ENCODE measurements around the gene FLNA. TPM values are rescaled to one million over a fixed set of nuclear protein-coding genes. Genes with fewer than 3 reads are reported as not detected.

The FLNA gene
- total RNA-seq (1,000 to 10,000 TPM in 2 of 5 experiments, 100 to 1,000 TPM in 3; 440 to 1,423 (median 604) TPM), polyA plus RNA-seq (100 to 1,000 TPM in 1 of 2 donors, 10 to 100 TPM in 1; 96.0 to 333 TPM), total RNA-seq (1,371 reads per million, percentile 99 among the genes with 10 or more reads in this experiment)

GRCh38 chrX:154374313-154375155, at the start of gene FLNA:
FLNA (minus strand) TSS chrX:154374634; CDS start chrX:154371245, 3,389 bp downstream.
- Mint-ChIP-seq H3K36me3 (peaks cover 0 to 8% (median 0%) of the 10 kb centered on the region in 5 donors), H3K27me3 (no peaks in the 10 kb centered on the region), H3K4me1 (peaks cover 0 to 17% (median 7%) of the 10 kb centered on the region in 7 donors), H3K27ac (peak within 1 kb of the TSS in 2 of 9 donors; percentile 56 to 62), H3K9me3 (no peaks in the 10 kb centered on the region), H3K4me3 (peak within 1 kb of the TSS; percentile 53 to 85 (median 56))
- H3K27ac ChIP-seq (ENCODE audit: low read depth, low read length): peak within 1 kb of the TSS; percentile 48
- no peaks in the 10 kb centered on the region for H3K27me3 ChIP-seq (ENCODE audit: control insufficient read depth in 2 of 2, insufficient read depth in 2 of 2, low read length in 2 of 2)
- ATAC-seq (no peak), DNase-seq (peak in 1 of 9 donors; percentile 40)
- peaks cover 10 to 26% of the 10 kb centered on the region in 2 donors for H3K4me1 ChIP-seq (ENCODE audit: control insufficient read depth in 2 of 2, insufficient read depth in 2 of 2, low read length in 2 of 2)
- no peaks in the 10 kb centered on the region for H3K36me3 ChIP-seq (ENCODE audit: control insufficient read depth in 2 of 3, insufficient read depth in 3 of 3, low read length in 3 of 3)
- intact Hi-C loops (cut with micrococcal nuclease): loop anchor here (5.0 to 10.0 kb wide), 5 partner anchors 140 to 652 kb away; partner anchors contain the start of genes ARHGAP4 (in 2 of the 2), ABCD1 (in 1 of the 2), BCAP31 (in 1 of the 2) and FAM3A (in 1 of the 2)
- no peaks in the 10 kb centered on the region for H3K9me3 ChIP-seq (ENCODE audit: control insufficient read depth in 2 of 3, low read length in 3 of 3)
- CTCF ChIA-PET: interaction anchor here (1.0 to 2.0 kb wide), 7 partner anchors 9 to 161 kb away, joined by 3 to 13 read pairs (median 4); no protein-coding TSS in a partner anchor
- POLR2A ChIA-PET: interaction anchor here (0.9 to 2.1 kb wide), 7 partner anchors 9 to 157 kb away, joined by 3 to 14 read pairs (median 7); partner anchors contain the start of gene RPL10
- peak within 1 kb of the TSS; percentile 51 for H3K4me3 ChIP-seq (ENCODE audit: low read length)

- CTCF ChIA-PET: no interaction called here
- H3K27ac Mint-ChIP-seq: no peak overlapping the region
Observed at GRCh38 chrX:154420402-154420756, 45.9 kb upstream of the FLNA start.

GRCh38 chrX:154419688-154420401, 45.4 kb upstream of the FLNA start:
- Mint-ChIP-seq H3K27me3 (no peaks in the 10 kb centered on the region), H3K4me3 (no peak overlapping the region), H3K4me1 (peaks cover 0 to 12% (median 4%) of the 10 kb centered on the region in 7 donors), H3K9me3 (no peaks in the 10 kb centered on the region), H3K27ac (no peak overlapping the region), H3K36me3 (peaks cover 0 to 9% (median 3%) of the 10 kb centered on the region in 5 donors)
- intact Hi-C loops (cut with micrococcal nuclease): no loop called here
- H3K9me3 ChIP-seq (ENCODE audit: control insufficient read depth in 2 of 3, low read length in 3 of 3): no peaks in the 10 kb centered on the region
- CTCF ChIA-PET: no interaction called here
- no peak overlapping the region for H3K4me3 ChIP-seq (ENCODE audit: low read length)
- no peaks in the 10 kb centered on the region for H3K4me1 ChIP-seq (ENCODE audit: control insufficient read depth in 2 of 2, insufficient read depth in 2 of 2, low read length in 2 of 2)
- H3K27me3 ChIP-seq (ENCODE audit: control insufficient read depth in 2 of 2, insufficient read depth in 2 of 2, low read length in 2 of 2): no peaks in the 10 kb centered on the region
- POLR2A ChIA-PET: interaction anchor here (2.1 kb wide), 1 partner anchor 21 kb away, joined by 7 read pairs; no protein-coding TSS in a partner anchor
- no peaks in the 10 kb centered on the region for H3K36me3 ChIP-seq (ENCODE audit: control insufficient read depth in 2 of 3, insufficient read depth in 3 of 3, low read length in 3 of 3)
- ATAC-seq (no peak), DNase-seq (no peak)
- H3K27ac ChIP-seq (ENCODE audit: low read depth, low read length): no peak overlapping the region

More at GRCh38 chrX:154420402-154420756, 45.9 kb upstream of the FLNA start:
- POLR2A ChIA-PET: interaction anchor here (0.5 to 2.1 kb wide), 3 partner anchors 9 to 45 kb away, joined by 3 to 7 read pairs (median 5); no protein-coding TSS in a partner anchor
- Mint-ChIP-seq H3K9me3 (no peaks in the 10 kb centered on the region), H3K4me1 (peaks cover 0 to 12% (median 4%) of the 10 kb centered on the region in 7 donors), H3K36me3 (peaks cover 0 to 7% (median 1%) of the 10 kb centered on the region in 5 donors), H3K27me3 (no peaks in the 10 kb centered on the region), H3K4me3 (no peak overlapping the region)
- no peaks in the 10 kb centered on the region for H3K9me3 ChIP-seq (ENCODE audit: control insufficient read depth in 2 of 3, low read length in 3 of 3)
- no peak overlapping the region for H3K27ac ChIP-seq (ENCODE audit: low read depth, low read length)
- intact Hi-C loops (cut with micrococcal nuclease): no loop called here
- H3K36me3 ChIP-seq (ENCODE audit: control insufficient read depth in 2 of 3, insufficient read depth in 3 of 3, low read length in 3 of 3): no peaks in the 10 kb centered on the region
- H3K4me1 ChIP-seq (ENCODE audit: control insufficient read depth in 2 of 2, insufficient read depth in 2 of 2, low read length in 2 of 2): no peaks in the 10 kb centered on the region
- no peak overlapping the region for H3K4me3 ChIP-seq (ENCODE audit: low read length)
- ATAC-seq: no peak
- no peaks in the 10 kb centered on the region for H3K27me3 ChIP-seq (ENCODE audit: control insufficient read depth in 2 of 2, insufficient read depth in 2 of 2, low read length in 2 of 2)
- DNase-seq: no peak

- H3K4me3 Mint-ChIP-seq: no peak overlapping the region
- no peak overlapping the region for H3K27ac ChIP-seq (ENCODE audit: low read depth, low read length)
Observed at GRCh38 chrX:154419189-154419588, 44.8 kb upstream of the FLNA start.

GRCh38 chrX:154417157-154417556, 42.7 kb upstream of the FLNA start:
- ChIA-PET CTCF (no interaction called here), POLR2A (no interaction called here)
- no peak for DNase-seq
- peaks cover 0 to 12% (median 3%) of the 10 kb centered on the region in 5 donors for H3K36me3 Mint-ChIP-seq
- Histone ChIP-seq H3K4me1 (ENCODE audit: control insufficient read depth in 2 of 2, insufficient read depth in 2 of 2, low read length in 2 of 2) (peaks cover 6% of the 10 kb centered on the region in 2 donors), H3K27me3 (ENCODE audit: control insufficient read depth in 2 of 2, insufficient read depth in 2 of 2, low read length in 2 of 2) (no peaks in the 10 kb centered on the region), H3K27ac (ENCODE audit: low read depth, low read length) (no peak overlapping the region), H3K9me3 (ENCODE audit: control insufficient read depth in 2 of 3, low read length in 3 of 3) (no peaks in the 10 kb centered on the region), H3K4me3 (ENCODE audit: low read length) (no peak overlapping the region), H3K36me3 (ENCODE audit: control insufficient read depth in 2 of 3, insufficient read depth in 3 of 3, low read length in 3 of 3) (no peaks in the 10 kb centered on the region)
- no peak for ATAC-seq
- no peak overlapping the region for H3K4me3 Mint-ChIP-seq
- intact Hi-C loops (cut with micrococcal nuclease): no loop called here
- peak overlapping the region in 1 of 9 donors; percentile 25 for H3K27ac Mint-ChIP-seq
- peaks cover 5 to 13% (median 6%) of the 10 kb centered on the region in 7 donors for H3K4me1 Mint-ChIP-seq
- H3K9me3 Mint-ChIP-seq: no peaks in the 10 kb centered on the region
- no peaks in the 10 kb centered on the region for H3K27me3 Mint-ChIP-seq

More at GRCh38 chrX:154419189-154419588, 44.8 kb upstream of the FLNA start:
- Histone ChIP-seq H3K4me3 (ENCODE audit: low read length) (no peak overlapping the region), H3K36me3 (ENCODE audit: control insufficient read depth in 2 of 3, insufficient read depth in 3 of 3, low read length in 3 of 3) (no peaks in the 10 kb centered on the region), H3K4me1 (ENCODE audit: control insufficient read depth in 2 of 2, insufficient read depth in 2 of 2, low read length in 2 of 2) (no peaks in the 10 kb centered on the region), H3K27me3 (ENCODE audit: control insufficient read depth in 2 of 2, insufficient read depth in 2 of 2, low read length in 2 of 2) (no peaks in the 10 kb centered on the region), H3K9me3 (ENCODE audit: control insufficient read depth in 2 of 3, low read length in 3 of 3) (no peaks in the 10 kb centered on the region)
- H3K27me3 Mint-ChIP-seq: no peaks in the 10 kb centered on the region
- no peak for DNase-seq
- peaks cover 0 to 9% (median 3%) of the 10 kb centered on the region in 5 donors for H3K36me3 Mint-ChIP-seq
- no peak for ATAC-seq
- peaks cover 0 to 9% (median 4%) of the 10 kb centered on the region in 7 donors for H3K4me1 Mint-ChIP-seq
- intact Hi-C loops (cut with micrococcal nuclease): no loop called here
- H3K9me3 Mint-ChIP-seq: no peaks in the 10 kb centered on the region
- POLR2A ChIA-PET: interaction anchor here (0.5 kb wide), 1 partner anchor 97 kb away, joined by 3 read pairs; the partner anchor contains the start of gene FAM3A
- H3K27ac Mint-ChIP-seq: no peak overlapping the region
- CTCF ChIA-PET: no interaction called here

GRCh38 chrX:154413142-154413541, 38.7 kb upstream of the FLNA start:
- Histone ChIP-seq H3K27me3 (ENCODE audit: control insufficient read depth in 2 of 2, insufficient read depth in 2 of 2, low read length in 2 of 2) (no peaks in the 10 kb centered on the region), H3K9me3 (ENCODE audit: control insufficient read depth in 2 of 3, low read length in 3 of 3) (no peaks in the 10 kb centered on the region), H3K27ac (ENCODE audit: low read depth, low read length) (peak overlapping the region; percentile 79), H3K36me3 (ENCODE audit: control insufficient read depth in 2 of 3, insufficient read depth in 3 of 3, low read length in 3 of 3) (no peaks in the 10 kb centered on the region), H3K4me3 (ENCODE audit: low read length) (no peak overlapping the region), H3K4me1 (ENCODE audit: control insufficient read depth in 2 of 2, insufficient read depth in 2 of 2, low read length in 2 of 2) (peaks cover 6 to 7% of the 10 kb centered on the region in 2 donors)
- no peak for ATAC-seq
- Mint-ChIP-seq H3K27me3 (no peaks in the 10 kb centered on the region), H3K36me3 (peaks cover 0 to 6% (median 4%) of the 10 kb centered on the region in 5 donors), H3K4me1 (peaks cover 9 to 21% (median 16%) of the 10 kb centered on the region in 7 donors), H3K4me3 (peak overlapping the region in 7 of 10 donors; percentile 37 to 90 (median 81)), H3K9me3 (peaks cover 0 to 3% (median 0%) of the 10 kb centered on the region in 11 donors), H3K27ac (peak overlapping the region in 4 of 9 donors; percentile 84 to 93 (median 90))
- ChIA-PET POLR2A (interaction anchor here (1.2 to 5.2 kb wide), 5 partner anchors 13 to 445 kb away, joined by 3 to 77 read pairs (median 15); partner anchors contain the start of genes ATP6AP1, RPL10 and SLC10A3), CTCF (no interaction called here)
- DNase-seq: no peak
- intact Hi-C loops (cut with micrococcal nuclease): loop anchor here in 1 of 2 donors (2.0 to 5.0 kb wide), 3 partner anchors 46 to 78 kb away; partner anchors contain the start of genes LAGE3, PLXNA3 and SLC10A3
